ENCODE data around the gene TRAPPC4. TPM values are rescaled to one million over a fixed set of nuclear protein-coding genes. Genes with fewer than 3 reads are reported as not detected.

Gene TRAPPC4
- total RNA-seq, 2 donors from 2014 or later: 60.0 to 66.8 TPM

GRCh38 chr11:119049081-119049480, 30.5 kb downstream of the TRAPPC4 start:
- Mint-ChIP-seq H3K27ac (no peak overlapping the region), H3K4me3 (no peak overlapping the region), H3K27me3 (ENCODE audit: insufficient read depth) (no peaks in the 10 kb centered on the region), H3K4me1 (peaks cover 9% of the 10 kb centered on the region), H3K9me3 (no peaks in the 10 kb centered on the region), H3K36me3 (ENCODE audit: low read depth) (peaks cover 93% of the 10 kb centered on the region)
- Histone ChIP-seq H3K4me3 (ENCODE audit: low read length) (no peak overlapping the region), H3K36me3 (ENCODE audit: control insufficient read depth, insufficient read depth, low read length) (peaks cover 99% of the 10 kb centered on the region), H3K27me3 (ENCODE audit: control insufficient read depth, insufficient read depth, low read length, poor library complexity, severe bottlenecking) (no peaks in the 10 kb centered on the region), H3K9ac (ENCODE audit: extremely low read depth, low read length, poor library complexity, severe bottlenecking) (no peak overlapping the region), H3K9me3 (ENCODE audit: control insufficient read depth, low read length) (no peaks in the 10 kb centered on the region), H3K4me1 (ENCODE audit: control insufficient read depth, insufficient read depth, low read length) (no peaks in the 10 kb centered on the region), H3K27ac (ENCODE audit: low read depth, low read length) (no peak overlapping the region)
- WGBS, 2 experiments (ENCODE audit: insufficient coverage in 1 of 2, insufficient read length in 1 of 2): 94 to 96% methylated on average over 4 to 7 of the region's 7 CpGs
- DNase-seq: no peak
- TF ChIP-seq, protein P1, sequence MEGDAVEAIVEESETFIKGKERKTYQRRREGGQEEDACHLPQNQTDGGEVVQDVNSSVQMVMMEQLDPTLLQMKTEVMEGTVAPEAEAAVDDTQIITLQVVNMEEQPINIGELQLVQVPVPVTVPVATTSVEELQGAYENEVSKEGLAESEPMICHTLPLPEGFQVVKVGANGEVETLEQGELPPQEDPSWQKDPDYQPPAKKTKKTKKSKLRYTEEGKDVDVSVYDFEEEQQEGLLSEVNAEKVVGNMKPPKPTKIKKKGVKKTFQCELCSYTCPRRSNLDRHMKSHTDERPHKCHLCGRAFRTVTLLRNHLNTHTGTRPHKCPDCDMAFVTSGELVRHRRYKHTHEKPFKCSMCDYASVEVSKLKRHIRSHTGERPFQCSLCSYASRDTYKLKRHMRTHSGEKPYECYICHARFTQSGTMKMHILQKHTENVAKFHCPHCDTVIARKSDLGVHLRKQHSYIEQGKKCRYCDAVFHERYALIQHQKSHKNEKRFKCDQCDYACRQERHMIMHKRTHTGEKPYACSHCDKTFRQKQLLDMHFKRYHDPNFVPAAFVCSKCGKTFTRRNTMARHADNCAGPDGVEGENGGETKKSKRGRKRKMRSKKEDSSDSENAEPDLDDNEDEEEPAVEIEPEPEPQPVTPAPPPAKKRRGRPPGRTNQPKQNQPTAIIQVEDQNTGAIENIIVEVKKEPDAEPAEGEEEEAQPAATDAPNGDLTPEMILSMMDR (conservative IDR thresholded peaks at IDR 0.05): no peak

DNA sequence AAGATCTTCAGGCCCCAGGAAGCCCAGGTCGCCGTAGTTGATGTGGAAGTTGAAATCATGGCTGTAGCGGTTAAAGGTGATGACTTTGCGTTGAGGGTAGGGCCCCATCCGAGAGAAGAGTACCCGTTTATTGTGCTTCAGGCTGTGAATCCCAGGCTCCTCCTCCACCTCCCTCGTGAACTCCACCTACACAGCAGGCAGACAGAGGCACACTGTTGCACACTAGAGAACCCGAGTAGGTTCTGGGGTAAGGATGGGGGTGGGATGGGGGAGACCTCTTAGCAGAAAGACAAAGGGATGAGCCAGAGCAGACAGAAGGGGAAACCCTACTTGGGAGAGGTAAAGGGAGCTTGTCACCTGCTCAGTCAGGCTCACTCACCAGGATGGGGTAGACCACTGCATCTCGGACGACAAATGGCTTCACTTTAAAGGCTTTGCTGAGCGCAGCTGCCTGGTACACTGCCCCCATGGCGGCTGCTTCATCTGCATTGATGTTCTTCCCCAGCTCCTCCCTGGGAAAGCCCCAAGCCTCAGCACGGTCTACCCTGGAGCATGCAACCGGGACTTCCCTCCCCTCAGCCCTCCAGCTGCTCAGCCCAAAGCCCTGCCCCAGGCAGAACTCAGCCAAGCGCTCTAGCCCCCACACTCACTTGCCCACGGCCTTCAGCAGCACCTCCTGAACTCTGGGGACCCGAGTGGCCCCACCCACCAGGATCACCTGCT, 33.0 kb downstream of the TRAPPC4 start:
- H3K36me3 Mint-ChIP-seq (ENCODE audit: low read depth): peaks cover 90% of the 10 kb centered on the region
- peaks cover 8% of the 10 kb centered on the region for H3K4me1 Mint-ChIP-seq
- H3K4me1 ChIP-seq (ENCODE audit: control insufficient read depth, insufficient read depth, low read length): no peaks in the 10 kb centered on the region
- no peak overlapping the region for H3K27ac Mint-ChIP-seq
- no peak for DNase-seq
- no peak overlapping the region for H3K9ac ChIP-seq (ENCODE audit: extremely low read depth, low read length, poor library complexity, severe bottlenecking)
- 94 to 96% methylated on average over 11 to 17 of the region's 17 CpGs for WGBS, 2 experiments (ENCODE audit: insufficient coverage in 1 of 2, insufficient read length in 1 of 2)
- H3K9me3 Mint-ChIP-seq: no peaks in the 10 kb centered on the region
- no peaks in the 10 kb centered on the region for H3K27me3 ChIP-seq (ENCODE audit: control insufficient read depth, insufficient read depth, low read length, poor library complexity, severe bottlenecking)
- no peak overlapping the region for H3K4me3 Mint-ChIP-seq
- H3K27me3 Mint-ChIP-seq (ENCODE audit: insufficient read depth): no peaks in the 10 kb centered on the region
- TF ChIP-seq, protein P1 (conservative IDR thresholded peaks at IDR 0.05): no peak
- H3K36me3 ChIP-seq (ENCODE audit: control insufficient read depth, insufficient read depth, low read length): peaks cover 91% of the 10 kb centered on the region
- no peak overlapping the region for H3K27ac ChIP-seq (ENCODE audit: low read depth, low read length)
- H3K4me3 ChIP-seq (ENCODE audit: low read length): no peak overlapping the region
- no peaks in the 10 kb centered on the region for H3K9me3 ChIP-seq (ENCODE audit: control insufficient read depth, low read length)

GRCh38 chr11:119052163-119052814, 33.7 kb downstream of the TRAPPC4 start:
- H3K4me1 Mint-ChIP-seq: peaks cover 8% of the 10 kb centered on the region
- H3K27me3 Mint-ChIP-seq (ENCODE audit: insufficient read depth): no peaks in the 10 kb centered on the region
- no peaks in the 10 kb centered on the region for H3K9me3 ChIP-seq (ENCODE audit: control insufficient read depth, low read length)
- no peak overlapping the region for H3K27ac Mint-ChIP-seq
- H3K4me1 ChIP-seq (ENCODE audit: control insufficient read depth, insufficient read depth, low read length): no peaks in the 10 kb centered on the region
- DNase-seq: no peak
- no peak overlapping the region for H3K9ac ChIP-seq (ENCODE audit: extremely low read depth, low read length, poor library complexity, severe bottlenecking)
- peaks cover 84% of the 10 kb centered on the region for H3K36me3 ChIP-seq (ENCODE audit: control insufficient read depth, insufficient read depth, low read length)
- H3K9me3 Mint-ChIP-seq: no peaks in the 10 kb centered on the region
- no peak overlapping the region for H3K27ac ChIP-seq (ENCODE audit: low read depth, low read length)
- 94 to 96% methylated on average over 19 to 23 of the region's 23 CpGs for WGBS, 2 experiments (ENCODE audit: insufficient coverage in 1 of 2, insufficient read length in 1 of 2)
- H3K4me3 ChIP-seq (ENCODE audit: low read length): no peak overlapping the region
- H3K4me3 Mint-ChIP-seq: no peak overlapping the region
- H3K27me3 ChIP-seq (ENCODE audit: control insufficient read depth, insufficient read depth, low read length, poor library complexity, severe bottlenecking): no peaks in the 10 kb centered on the region
- peaks cover 83% of the 10 kb centered on the region for H3K36me3 Mint-ChIP-seq (ENCODE audit: low read depth)
- TF ChIP-seq, protein P1 (conservative IDR thresholded peaks at IDR 0.05): no peak
